Measurements from ENCODE around the gene ARL5C.

DNA sequence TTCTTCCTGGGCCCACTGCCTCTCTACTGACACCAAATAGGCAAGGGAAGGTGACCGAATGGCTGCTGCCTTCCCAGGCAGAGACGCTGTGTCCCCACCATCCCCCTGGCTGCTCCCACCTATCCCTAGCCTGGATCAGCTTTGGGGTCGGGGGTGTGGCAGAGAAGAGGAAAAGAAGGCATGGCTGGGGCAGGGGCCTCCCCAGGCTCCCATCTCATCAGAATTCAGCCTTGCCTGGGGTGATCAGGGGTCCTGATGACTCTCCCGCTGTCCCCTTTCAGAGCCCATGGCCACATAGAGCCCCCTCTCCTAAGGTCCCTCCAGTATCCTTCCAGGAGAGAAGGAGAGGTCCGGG, 15.2 kb downstream of the ARL5C start:
- TF ChIP-seq, protein P1, sequence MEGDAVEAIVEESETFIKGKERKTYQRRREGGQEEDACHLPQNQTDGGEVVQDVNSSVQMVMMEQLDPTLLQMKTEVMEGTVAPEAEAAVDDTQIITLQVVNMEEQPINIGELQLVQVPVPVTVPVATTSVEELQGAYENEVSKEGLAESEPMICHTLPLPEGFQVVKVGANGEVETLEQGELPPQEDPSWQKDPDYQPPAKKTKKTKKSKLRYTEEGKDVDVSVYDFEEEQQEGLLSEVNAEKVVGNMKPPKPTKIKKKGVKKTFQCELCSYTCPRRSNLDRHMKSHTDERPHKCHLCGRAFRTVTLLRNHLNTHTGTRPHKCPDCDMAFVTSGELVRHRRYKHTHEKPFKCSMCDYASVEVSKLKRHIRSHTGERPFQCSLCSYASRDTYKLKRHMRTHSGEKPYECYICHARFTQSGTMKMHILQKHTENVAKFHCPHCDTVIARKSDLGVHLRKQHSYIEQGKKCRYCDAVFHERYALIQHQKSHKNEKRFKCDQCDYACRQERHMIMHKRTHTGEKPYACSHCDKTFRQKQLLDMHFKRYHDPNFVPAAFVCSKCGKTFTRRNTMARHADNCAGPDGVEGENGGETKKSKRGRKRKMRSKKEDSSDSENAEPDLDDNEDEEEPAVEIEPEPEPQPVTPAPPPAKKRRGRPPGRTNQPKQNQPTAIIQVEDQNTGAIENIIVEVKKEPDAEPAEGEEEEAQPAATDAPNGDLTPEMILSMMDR (conservative IDR thresholded peaks at IDR 0.05) = no peak
- no peak for TF ChIP-seq ZFX (IDR thresholded peaks at IDR 0.05)
